Mesothelial cell of epicardium (in vitro differentiated cells): ENCODE results near the gene RAD51B. TPM values are rescaled to one million over a fixed set of nuclear protein-coding genes. Genes with fewer than 3 reads are reported as not detected.
A peak's percentile ranks its signal among the peaks of the same experiment; 100 is the strongest.

ENCODE experiments used
- DNase-seq, 2 experiments: peaks; one replicate each; pipeline ENCODE4 v3.0.0; 2021; ENCODE audit warnings: low spot score in 2 of 2; ENCODE audit not compliant: unreplicated experiment in 2 of 2
- H3K27ac Mint-ChIP-seq: 2 replicates; pipeline ENCODE4 v1.8.0; 2021; ENCODE audit warnings: mixed read lengths
- H3K27me3 Mint-ChIP-seq: 2 replicates; pipeline ENCODE4 v1.8.0; 2021; ENCODE audit warnings: low read depth, mixed read lengths
- H3K36me3 Mint-ChIP-seq: 2 replicates; pipeline ENCODE4 v1.8.0; 2021; ENCODE audit warnings: mixed read lengths
- H3K4me1 Mint-ChIP-seq: 2 replicates; pipeline ENCODE4 v1.8.0; 2021; ENCODE audit warnings: mixed read lengths
- H3K4me3 Mint-ChIP-seq: 2 replicates; pipeline ENCODE4 v1.8.0; 2021; ENCODE audit warnings: mild to moderate bottlenecking, moderate library complexity, mixed read lengths
- H3K9me3 Mint-ChIP-seq: 2 replicates; pipeline ENCODE4 v1.8.0; 2021; ENCODE audit warnings: mixed read lengths
- total RNA-seq: library from RNA; stranded (reverse); gene quantifications from 3 replicates; pipeline ENCODE4 v1.2.1, GENCODE V29; 2021
- TF ChIP-seq, protein P1 (sequence below): fragments of 200-600 bp; sonication (generic); IDR thresholded peaks from one replicate; pipeline ENCODE4 v1.5.0; 2021; ENCODE audit warnings: antibody characterized with exemption; ENCODE audit not compliant: unreplicated experiment

The RAD51B gene
- total RNA-seq, 1 donor from 2014 or later, result 34.7 TPM

DNA sequence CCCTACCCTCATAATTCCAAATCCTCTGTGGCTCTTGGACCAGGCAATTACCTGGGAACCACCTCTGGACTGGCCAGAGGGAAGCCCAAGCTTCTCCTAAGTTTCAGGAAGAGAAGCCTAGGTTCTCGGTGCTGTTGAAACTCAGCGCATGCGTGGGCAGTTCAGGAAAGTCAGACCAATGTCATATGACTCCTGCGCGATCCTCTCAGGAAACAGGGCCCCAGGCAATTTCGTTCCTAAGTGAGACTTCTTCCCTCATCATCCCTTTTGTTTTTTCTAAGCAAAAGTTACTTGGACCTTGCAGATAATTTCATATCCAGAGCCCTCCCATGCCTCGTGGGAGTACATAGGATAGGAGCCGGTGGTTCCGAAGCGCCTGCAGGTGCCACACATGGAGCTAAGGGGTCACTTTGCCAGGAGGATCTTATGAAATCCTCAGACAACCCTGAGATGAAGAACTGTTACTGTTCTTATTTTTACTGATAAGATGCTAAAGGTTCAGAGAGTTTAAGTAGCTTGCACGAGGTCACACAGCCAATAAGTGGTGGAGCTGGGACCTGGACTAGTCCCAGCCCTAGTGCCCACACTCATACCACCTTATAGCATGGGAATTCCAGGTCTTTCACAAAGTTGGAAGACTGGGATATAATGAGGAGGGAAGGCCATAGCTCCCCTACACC, 805.1 kb downstream of the RAD51B start:
- peak overlapping the region; percentile 82 for H3K27ac Mint-ChIP-seq
- H3K9me3 Mint-ChIP-seq, result no peaks in the 10 kb centered on the region
- no peaks in the 10 kb centered on the region for H3K27me3 Mint-ChIP-seq
- peaks cover 16% of the 10 kb centered on the region for H3K36me3 Mint-ChIP-seq
- no peak for DNase-seq
- no peak overlapping the region for H3K4me3 Mint-ChIP-seq
- peaks cover 57% of the 10 kb centered on the region for H3K4me1 Mint-ChIP-seq
- TF ChIP-seq, protein P1, sequence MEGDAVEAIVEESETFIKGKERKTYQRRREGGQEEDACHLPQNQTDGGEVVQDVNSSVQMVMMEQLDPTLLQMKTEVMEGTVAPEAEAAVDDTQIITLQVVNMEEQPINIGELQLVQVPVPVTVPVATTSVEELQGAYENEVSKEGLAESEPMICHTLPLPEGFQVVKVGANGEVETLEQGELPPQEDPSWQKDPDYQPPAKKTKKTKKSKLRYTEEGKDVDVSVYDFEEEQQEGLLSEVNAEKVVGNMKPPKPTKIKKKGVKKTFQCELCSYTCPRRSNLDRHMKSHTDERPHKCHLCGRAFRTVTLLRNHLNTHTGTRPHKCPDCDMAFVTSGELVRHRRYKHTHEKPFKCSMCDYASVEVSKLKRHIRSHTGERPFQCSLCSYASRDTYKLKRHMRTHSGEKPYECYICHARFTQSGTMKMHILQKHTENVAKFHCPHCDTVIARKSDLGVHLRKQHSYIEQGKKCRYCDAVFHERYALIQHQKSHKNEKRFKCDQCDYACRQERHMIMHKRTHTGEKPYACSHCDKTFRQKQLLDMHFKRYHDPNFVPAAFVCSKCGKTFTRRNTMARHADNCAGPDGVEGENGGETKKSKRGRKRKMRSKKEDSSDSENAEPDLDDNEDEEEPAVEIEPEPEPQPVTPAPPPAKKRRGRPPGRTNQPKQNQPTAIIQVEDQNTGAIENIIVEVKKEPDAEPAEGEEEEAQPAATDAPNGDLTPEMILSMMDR, result no peak

DNA sequence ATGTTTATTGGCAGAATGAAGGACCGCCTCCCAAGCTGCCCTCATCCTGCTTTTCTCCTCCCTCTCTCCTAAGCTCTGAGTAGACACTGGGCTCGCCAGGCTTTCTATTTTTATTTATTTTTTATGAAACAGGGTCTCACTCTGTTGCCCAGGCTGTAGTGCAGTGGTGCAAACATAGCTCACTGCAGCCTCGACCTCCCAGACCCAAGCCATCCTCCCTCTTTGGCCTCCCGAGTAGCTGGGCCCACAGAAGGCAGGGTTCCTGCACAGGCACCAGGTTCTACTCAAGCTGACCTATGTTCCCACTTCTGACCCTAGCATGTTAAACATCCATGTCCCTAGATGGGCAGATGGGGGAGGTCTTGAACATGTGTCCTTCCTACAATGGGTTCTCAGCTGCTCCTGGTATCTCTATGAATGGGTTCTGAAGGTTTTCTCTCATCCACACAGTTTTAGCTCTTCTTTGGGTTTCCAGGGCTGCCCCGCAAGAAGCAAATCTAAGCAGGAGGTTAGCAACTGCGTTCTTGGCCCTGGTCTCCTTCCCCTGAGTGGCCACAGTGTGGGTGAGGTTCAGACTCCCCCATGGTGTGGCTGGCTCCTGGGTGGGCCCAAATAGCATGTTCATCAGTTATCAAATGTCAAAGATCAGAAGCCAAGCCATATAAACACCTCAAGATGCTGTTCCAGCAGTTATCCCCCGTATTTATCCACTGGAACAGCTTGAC, 805.9 kb downstream of the RAD51B start:
- Mint-ChIP-seq H3K27me3 (no peaks in the 10 kb centered on the region), H3K4me1 (peaks cover 66% of the 10 kb centered on the region), H3K4me3 (no peak overlapping the region), H3K9me3 (no peaks in the 10 kb centered on the region), H3K27ac (peak overlapping the region; percentile 26), H3K36me3 (peaks cover 11% of the 10 kb centered on the region)
- no peak for DNase-seq
- TF ChIP-seq, protein P1, result no peak

DNA sequence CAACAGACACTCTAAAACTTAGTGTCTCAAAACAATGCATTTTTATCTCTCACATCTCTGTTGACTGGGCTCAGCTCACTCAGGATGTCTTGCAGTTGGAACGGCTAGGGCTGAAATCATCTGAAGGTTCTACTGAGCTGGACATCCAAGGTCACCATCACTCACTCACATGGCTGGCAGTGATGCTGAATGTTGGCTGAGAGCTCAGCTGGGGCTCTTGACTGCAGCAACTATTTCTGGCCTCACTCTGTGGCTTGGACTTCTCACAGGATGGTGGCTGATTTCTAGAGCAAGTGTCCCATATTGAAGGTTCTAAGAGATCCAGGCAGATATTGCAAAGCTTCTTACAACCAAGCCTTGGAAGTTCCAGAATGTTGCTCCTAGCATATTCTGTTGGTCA, 806.8 kb downstream of the RAD51B start:
- peak overlapping the region; percentile 99 for H3K27ac Mint-ChIP-seq
- peaks cover 73% of the 10 kb centered on the region for H3K4me1 Mint-ChIP-seq
- H3K4me3 Mint-ChIP-seq, result no peak overlapping the region
- H3K9me3 Mint-ChIP-seq, result no peaks in the 10 kb centered on the region
- H3K27me3 Mint-ChIP-seq, result no peaks in the 10 kb centered on the region
- peaks cover 5% of the 10 kb centered on the region for H3K36me3 Mint-ChIP-seq
- TF ChIP-seq, protein P1, result no peak
- no peak for DNase-seq

- Mint-ChIP-seq H3K9me3 (no peaks in the 10 kb centered on the region), H3K4me3 (peak overlapping the region; percentile 58), H3K4me1 (peaks cover 81% of the 10 kb centered on the region), H3K27me3 (no peaks in the 10 kb centered on the region), H3K27ac (peak overlapping the region; percentile 99), H3K36me3 (peaks cover 3% of the 10 kb centered on the region)
- TF ChIP-seq, protein P1, result no peak
- no peak for DNase-seq
These were observed 807.7 kb downstream of the RAD51B start for GRCh38 chr14:68627050-68627867.

DNA sequence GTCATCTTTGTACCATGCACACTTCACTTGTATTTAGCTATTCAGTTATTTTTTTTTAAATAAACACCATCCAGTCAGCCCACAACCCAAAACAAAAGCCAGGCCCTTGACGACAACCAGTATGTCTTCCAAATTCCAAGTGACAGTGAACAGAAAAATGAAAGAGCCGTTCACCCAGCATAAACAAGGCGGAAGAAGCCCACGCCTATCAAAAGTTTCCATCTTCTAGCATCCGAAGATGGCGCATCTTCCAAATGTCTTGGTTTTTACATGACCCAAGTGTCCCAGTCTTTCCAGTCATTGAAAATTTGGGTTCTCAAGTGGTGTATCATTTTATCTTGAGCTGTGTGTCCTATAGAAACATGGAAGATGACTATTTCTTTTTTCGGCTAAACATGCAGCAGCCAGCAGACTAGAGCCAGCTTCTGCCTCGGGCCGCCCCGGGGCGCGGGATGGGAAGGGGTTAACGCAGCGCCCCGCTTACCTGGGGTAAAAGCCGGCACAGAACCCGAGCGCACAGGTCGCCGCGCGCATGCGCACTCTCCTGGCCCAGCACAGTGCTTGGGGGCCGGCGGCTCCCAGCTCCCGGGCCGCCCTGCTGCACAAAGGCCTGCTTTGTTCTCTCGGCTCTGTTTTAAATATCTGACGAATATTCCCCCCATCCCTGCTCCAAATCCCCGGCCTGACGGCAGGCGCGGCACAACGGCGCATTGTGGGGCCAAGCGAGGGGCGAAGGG, 808.5 kb downstream of the RAD51B start:
- TF ChIP-seq, protein P1, result no peak
- Mint-ChIP-seq H3K27me3 (no peaks in the 10 kb centered on the region), H3K9me3 (no peaks in the 10 kb centered on the region)

More for the DNA sequence above, 808.5 kb downstream of the RAD51B start:
- peak overlapping the region; percentile 99 for H3K27ac Mint-ChIP-seq
- peaks cover 80% of the 10 kb centered on the region for H3K4me1 Mint-ChIP-seq
- peak overlapping the region; percentile 58 for H3K4me3 Mint-ChIP-seq
- DNase-seq, result peak; percentile 68 to 80
- no peaks in the 10 kb centered on the region for H3K36me3 Mint-ChIP-seq
